ENCODE data around the gene NTSR2.

The NTSR2 gene

DNA sequence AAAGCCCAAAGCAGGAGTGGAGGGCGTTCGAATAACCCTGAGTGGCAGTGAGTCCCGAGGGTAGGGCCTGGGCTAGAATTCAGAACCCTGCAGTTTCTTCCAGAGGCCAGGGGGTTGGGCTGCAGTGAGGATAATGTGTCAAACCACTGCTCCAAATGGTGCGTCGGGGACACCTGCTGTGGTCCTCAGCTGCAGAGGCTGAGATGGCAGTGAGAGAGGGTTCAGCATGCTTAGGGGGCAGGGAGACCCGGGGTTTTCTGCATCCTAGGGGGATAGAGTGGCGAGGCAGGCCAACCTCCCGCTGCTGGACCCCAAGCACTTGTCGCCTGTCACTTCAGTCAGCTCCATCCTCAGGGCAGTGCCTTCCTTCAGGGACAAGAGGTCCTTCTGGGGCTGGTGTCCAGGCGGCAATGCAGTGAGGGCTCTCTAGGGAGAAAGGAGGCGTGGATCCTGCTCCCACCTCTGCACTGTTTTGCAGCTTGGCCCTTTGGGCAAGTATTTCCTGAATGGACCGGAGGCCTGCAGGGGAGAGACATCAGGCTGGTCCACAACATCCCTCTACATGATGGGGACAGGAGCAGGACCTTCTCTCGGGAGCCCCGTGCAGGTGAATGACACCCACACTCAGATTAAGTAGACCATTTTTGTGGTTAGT, 8.4 kb upstream of the NTSR2 start:
- ChIA-PET CTCF (no interaction called here), POLR2A (ENCODE audit: low non-redundant PET) (no interaction called here)
- no peak for DNase-seq (ENCODE audit: low spot score)
- no peak overlapping the region for H3K27ac ChIP-seq
- TF ChIP-seq, protein P1, sequence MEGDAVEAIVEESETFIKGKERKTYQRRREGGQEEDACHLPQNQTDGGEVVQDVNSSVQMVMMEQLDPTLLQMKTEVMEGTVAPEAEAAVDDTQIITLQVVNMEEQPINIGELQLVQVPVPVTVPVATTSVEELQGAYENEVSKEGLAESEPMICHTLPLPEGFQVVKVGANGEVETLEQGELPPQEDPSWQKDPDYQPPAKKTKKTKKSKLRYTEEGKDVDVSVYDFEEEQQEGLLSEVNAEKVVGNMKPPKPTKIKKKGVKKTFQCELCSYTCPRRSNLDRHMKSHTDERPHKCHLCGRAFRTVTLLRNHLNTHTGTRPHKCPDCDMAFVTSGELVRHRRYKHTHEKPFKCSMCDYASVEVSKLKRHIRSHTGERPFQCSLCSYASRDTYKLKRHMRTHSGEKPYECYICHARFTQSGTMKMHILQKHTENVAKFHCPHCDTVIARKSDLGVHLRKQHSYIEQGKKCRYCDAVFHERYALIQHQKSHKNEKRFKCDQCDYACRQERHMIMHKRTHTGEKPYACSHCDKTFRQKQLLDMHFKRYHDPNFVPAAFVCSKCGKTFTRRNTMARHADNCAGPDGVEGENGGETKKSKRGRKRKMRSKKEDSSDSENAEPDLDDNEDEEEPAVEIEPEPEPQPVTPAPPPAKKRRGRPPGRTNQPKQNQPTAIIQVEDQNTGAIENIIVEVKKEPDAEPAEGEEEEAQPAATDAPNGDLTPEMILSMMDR (conservative IDR thresholded peaks at IDR 0.05; ENCODE audit: low read depth), result no peak

DNA sequence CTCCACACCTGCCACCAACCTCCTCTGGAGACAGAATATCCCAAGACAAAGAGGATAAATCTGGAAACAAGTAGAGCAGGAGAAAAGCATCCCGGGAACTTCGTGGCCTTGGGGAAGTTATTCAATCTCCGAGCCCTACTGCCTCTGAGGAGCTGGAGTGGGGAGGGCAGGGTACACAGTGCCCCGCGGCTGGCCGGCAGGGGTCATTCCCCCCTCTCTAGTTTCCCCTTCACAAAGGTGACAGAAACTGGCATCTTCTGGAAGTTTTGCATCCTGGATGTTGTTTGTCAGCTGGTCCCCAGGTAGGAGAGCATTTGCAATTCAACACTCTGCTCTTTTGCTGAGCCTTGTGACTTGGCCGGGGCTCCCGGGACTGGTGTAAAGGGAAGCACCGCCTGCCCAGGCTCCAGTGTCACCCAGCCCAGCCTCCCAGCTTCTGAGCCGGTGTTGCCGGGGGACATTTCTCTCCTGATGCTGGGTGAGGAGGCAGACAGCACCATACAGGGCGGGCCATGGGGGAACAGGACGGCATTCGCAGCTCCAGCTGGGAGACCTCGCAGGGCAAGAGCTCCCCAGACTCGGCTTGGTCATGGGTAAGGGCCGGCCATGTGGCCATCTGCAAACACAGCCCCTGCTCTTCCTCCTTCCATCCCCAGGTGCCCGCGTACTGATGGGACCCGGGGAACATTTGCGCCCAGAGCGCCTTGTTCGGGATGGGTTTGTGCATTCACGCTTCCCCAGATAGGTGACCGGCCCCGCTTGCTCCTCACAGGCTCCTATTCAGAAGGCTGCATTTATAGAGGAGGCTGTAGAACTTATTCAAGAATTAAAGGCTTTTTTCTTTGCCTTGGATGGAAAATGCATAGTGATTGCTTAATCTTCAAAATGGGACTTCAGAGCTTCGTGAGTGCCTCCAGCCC, 7.4 kb upstream of the NTSR2 start:
- TF ChIP-seq, protein P1 (conservative IDR thresholded peaks at IDR 0.05; ENCODE audit: low read depth), result no peak
- no peak for DNase-seq (ENCODE audit: low spot score)
- ChIA-PET CTCF (interaction anchor here (0.6 kb wide), 1 partner anchor 10 kb away, joined by 3 read pairs; no protein-coding TSS in a partner anchor), POLR2A (ENCODE audit: low non-redundant PET) (no interaction called here)
- H3K27ac ChIP-seq, result no peak overlapping the region

DNA sequence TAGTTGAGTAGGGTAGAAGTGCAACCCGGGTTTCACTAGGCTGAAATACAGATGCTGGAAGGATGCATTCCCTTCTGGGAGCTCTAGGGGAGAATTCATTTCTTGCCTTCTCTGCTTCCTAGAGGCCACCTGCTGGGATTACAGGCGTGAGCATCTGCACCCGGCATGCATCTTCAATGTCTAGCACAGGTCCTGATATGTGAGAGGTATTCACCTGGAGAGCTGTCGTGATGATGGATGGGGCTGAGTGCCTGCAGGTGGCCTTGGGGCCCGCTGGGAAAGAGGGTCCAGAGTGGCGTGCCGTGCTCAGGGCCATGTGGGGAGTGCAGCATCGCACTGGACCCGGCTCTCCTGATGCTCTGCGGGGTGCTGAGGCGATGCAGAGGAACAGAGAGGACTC, 6.6 kb upstream of the NTSR2 start:
- POLR2A ChIA-PET (ENCODE audit: low non-redundant PET), result no interaction called here
- no peak overlapping the region for H3K27ac ChIP-seq
- CTCF ChIA-PET, result no interaction called here
- DNase-seq (ENCODE audit: low spot score), result no peak
- TF ChIP-seq, protein P1 (conservative IDR thresholded peaks at IDR 0.05; ENCODE audit: low read depth), result no peak

DNA sequence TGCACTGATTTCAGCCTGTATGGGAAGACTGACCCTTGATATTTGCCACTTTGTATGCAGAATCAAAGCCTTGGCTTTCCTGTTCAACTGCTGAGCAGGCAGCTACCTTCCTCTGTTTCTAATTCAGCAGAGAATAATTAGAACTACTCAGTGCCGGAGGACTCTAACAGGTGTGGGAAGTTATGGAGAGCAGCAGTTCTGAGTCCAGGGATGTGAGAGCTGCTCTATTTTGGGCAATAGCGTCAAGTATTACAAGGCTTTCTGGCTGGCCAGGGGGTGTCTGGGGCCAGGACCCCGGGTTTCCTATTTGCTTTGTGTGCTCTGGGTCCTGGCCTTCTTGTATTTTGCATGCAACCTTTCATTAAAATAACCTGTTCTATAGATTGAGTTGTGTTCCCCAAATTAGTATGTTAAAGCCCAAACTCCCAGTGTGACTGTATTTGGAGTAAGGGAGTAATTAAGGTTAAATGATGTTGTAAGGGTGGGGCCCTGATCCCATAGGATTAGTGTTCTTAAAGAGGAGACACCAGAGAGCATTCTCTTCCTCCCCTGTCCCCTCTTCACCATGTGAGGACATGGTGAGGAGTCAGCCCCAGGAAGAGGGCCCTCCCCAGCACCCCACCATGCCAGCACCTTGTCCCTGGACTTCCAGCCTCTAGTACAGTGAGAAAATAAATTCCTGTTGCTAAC, 5.6 kb upstream of the NTSR2 start:
- H3K27ac ChIP-seq, result no peak overlapping the region
- CTCF ChIA-PET, result interaction anchor here (0.6 kb wide), 1 partner anchor 29 kb away, joined by 4 read pairs; no protein-coding TSS in a partner anchor
- POLR2A ChIA-PET (ENCODE audit: low non-redundant PET), result no interaction called here
- DNase-seq (ENCODE audit: low spot score), result no peak
- TF ChIP-seq, protein P1 (conservative IDR thresholded peaks at IDR 0.05; ENCODE audit: low read depth), result no peak

GRCh38 chr2:11674983-11675382, 5.0 kb upstream of the NTSR2 start:
- TF ChIP-seq, protein P1 (conservative IDR thresholded peaks at IDR 0.05; ENCODE audit: low read depth), result no peak
- ChIA-PET CTCF (interaction anchor here (0.6 kb wide), 1 partner anchor 29 kb away, joined by 4 read pairs; no protein-coding TSS in a partner anchor), POLR2A (ENCODE audit: low non-redundant PET) (no interaction called here)
- H3K27ac ChIP-seq, result no peak overlapping the region
- no peak for DNase-seq (ENCODE audit: low spot score)

DNA sequence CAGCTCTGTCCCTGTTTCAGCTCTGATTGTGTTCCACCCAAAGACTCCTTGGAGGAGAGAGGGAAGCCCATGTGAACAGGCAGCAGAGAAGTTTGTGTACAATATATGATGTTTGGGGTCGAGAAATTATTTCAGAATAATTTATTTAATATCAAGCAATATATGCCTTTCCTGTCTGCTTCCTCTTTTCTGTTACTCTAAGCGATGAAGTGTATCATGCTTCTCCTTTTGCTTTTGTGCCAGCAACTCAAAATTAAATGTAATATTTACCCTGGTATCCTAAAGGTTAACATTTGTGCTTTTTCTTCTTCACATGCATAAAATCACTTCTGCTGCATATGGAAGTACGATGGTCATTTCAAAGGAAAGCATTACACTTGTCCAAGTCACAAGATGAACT, 2.4 kb upstream of the NTSR2 start:
- no peak for DNase-seq (ENCODE audit: low spot score)
- CTCF ChIA-PET, result no interaction called here
- TF ChIP-seq, protein P1 (conservative IDR thresholded peaks at IDR 0.05; ENCODE audit: low read depth), result no peak
- POLR2A ChIA-PET (ENCODE audit: low non-redundant PET), result no interaction called here
- no peak overlapping the region for H3K27ac ChIP-seq

Measured in RWPE1 (cell line).